ENCODE measurements around the gene SORBS2. TPM values are rescaled to one million over a fixed set of nuclear protein-coding genes. Genes with fewer than 3 reads are reported as not detected.

The SORBS2 gene
- total RNA-seq, 2 donors from 2014 or later, result 7.0 to 13.8 TPM

DNA sequence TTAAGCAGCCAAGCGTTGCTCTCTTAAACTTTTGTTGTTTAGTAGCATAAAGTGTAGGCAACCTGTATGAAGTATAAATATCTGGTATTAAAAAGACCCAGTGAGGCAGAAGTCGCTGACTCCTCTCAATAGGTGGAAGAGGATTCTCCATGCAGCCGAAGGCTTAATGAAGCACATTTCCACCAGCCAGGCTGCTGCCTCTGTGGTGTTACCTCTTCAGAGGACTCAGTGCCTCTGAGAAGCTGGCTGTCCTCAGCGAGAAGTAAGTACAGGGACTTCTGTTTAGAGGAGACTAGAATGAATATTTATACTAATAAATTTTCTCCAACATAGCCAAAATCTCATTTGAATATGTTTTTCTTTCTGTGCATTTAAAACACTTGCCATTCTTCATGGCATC lies 6.0 kb downstream of the SORBS2 start:
- Mint-ChIP-seq H3K9me3 (no peaks in the 10 kb centered on the region), H3K4me3 (peak overlapping the region; percentile 0), H3K4me1 (peaks cover 35% of the 10 kb centered on the region), H3K27ac (no peak overlapping the region), H3K36me3 (ENCODE audit: low read depth) (no peaks in the 10 kb centered on the region), H3K27me3 (ENCODE audit: insufficient read depth) (peaks cover under 1% of the 10 kb centered on the region)
- Histone ChIP-seq H3K4me1 (ENCODE audit: control insufficient read depth, insufficient read depth, low read length) (peaks cover 11% of the 10 kb centered on the region), H3K9ac (ENCODE audit: extremely low read depth, low read length, poor library complexity, severe bottlenecking) (no peak overlapping the region), H3K9me3 (ENCODE audit: control insufficient read depth, low read length) (no peaks in the 10 kb centered on the region), H3K27ac (ENCODE audit: low read depth, low read length) (no peak overlapping the region), H3K27me3 (ENCODE audit: control insufficient read depth, insufficient read depth, low read length, poor library complexity, severe bottlenecking) (no peaks in the 10 kb centered on the region), H3K36me3 (ENCODE audit: control insufficient read depth, insufficient read depth, low read length) (no peaks in the 10 kb centered on the region), H3K4me3 (ENCODE audit: low read length) (peak overlapping the region; percentile 42)
- TF ChIP-seq, protein P1, sequence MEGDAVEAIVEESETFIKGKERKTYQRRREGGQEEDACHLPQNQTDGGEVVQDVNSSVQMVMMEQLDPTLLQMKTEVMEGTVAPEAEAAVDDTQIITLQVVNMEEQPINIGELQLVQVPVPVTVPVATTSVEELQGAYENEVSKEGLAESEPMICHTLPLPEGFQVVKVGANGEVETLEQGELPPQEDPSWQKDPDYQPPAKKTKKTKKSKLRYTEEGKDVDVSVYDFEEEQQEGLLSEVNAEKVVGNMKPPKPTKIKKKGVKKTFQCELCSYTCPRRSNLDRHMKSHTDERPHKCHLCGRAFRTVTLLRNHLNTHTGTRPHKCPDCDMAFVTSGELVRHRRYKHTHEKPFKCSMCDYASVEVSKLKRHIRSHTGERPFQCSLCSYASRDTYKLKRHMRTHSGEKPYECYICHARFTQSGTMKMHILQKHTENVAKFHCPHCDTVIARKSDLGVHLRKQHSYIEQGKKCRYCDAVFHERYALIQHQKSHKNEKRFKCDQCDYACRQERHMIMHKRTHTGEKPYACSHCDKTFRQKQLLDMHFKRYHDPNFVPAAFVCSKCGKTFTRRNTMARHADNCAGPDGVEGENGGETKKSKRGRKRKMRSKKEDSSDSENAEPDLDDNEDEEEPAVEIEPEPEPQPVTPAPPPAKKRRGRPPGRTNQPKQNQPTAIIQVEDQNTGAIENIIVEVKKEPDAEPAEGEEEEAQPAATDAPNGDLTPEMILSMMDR (conservative IDR thresholded peaks at IDR 0.05), result no peak
- 78% methylated on average over 3 of the region's 4 CpGs for WGBS, 2 experiments (ENCODE audit: insufficient coverage in 1 of 2, insufficient read length in 1 of 2)
- no peak for DNase-seq

- Histone ChIP-seq H3K4me1 (ENCODE audit: control insufficient read depth, insufficient read depth, low read length) (peaks cover 10% of the 10 kb centered on the region), H3K36me3 (ENCODE audit: control insufficient read depth, insufficient read depth, low read length) (no peaks in the 10 kb centered on the region), H3K4me3 (ENCODE audit: low read length) (peak overlapping the region; percentile 42), H3K9ac (ENCODE audit: extremely low read depth, low read length, poor library complexity, severe bottlenecking) (no peak overlapping the region), H3K27ac (ENCODE audit: low read depth, low read length) (no peak overlapping the region), H3K9me3 (ENCODE audit: control insufficient read depth, low read length) (no peaks in the 10 kb centered on the region), H3K27me3 (ENCODE audit: control insufficient read depth, insufficient read depth, low read length, poor library complexity, severe bottlenecking) (no peaks in the 10 kb centered on the region)
- no peak overlapping the region for H3K27ac Mint-ChIP-seq
- no peaks in the 10 kb centered on the region for H3K36me3 Mint-ChIP-seq (ENCODE audit: low read depth)
- H3K9me3 Mint-ChIP-seq, result no peaks in the 10 kb centered on the region
- WGBS, 2 experiments (ENCODE audit: insufficient coverage in 1 of 2, insufficient read length in 1 of 2), result 79 to 82% methylated on average over 6 to 9 of the region's 9 CpGs
- DNase-seq, result no peak
- TF ChIP-seq, protein P1 (conservative IDR thresholded peaks at IDR 0.05), result no peak
- peak overlapping the region; percentile 0 for H3K4me3 Mint-ChIP-seq
- H3K27me3 Mint-ChIP-seq (ENCODE audit: insufficient read depth), result peaks cover 3% of the 10 kb centered on the region
- peaks cover 29% of the 10 kb centered on the region for H3K4me1 Mint-ChIP-seq
These were observed 6.7 kb downstream of the SORBS2 start for GRCh38 chr4:185805262-185805802.

GRCh38 chr4:185803022-185803421 lies 9.0 kb downstream of the SORBS2 start:
- Histone ChIP-seq H3K27me3 (ENCODE audit: control insufficient read depth, insufficient read depth, low read length, poor library complexity, severe bottlenecking) (no peaks in the 10 kb centered on the region), H3K4me3 (ENCODE audit: low read length) (no peak overlapping the region), H3K9me3 (ENCODE audit: control insufficient read depth, low read length) (no peaks in the 10 kb centered on the region), H3K4me1 (ENCODE audit: control insufficient read depth, insufficient read depth, low read length) (peaks cover 4% of the 10 kb centered on the region), H3K27ac (ENCODE audit: low read depth, low read length) (no peak overlapping the region), H3K36me3 (ENCODE audit: control insufficient read depth, insufficient read depth, low read length) (no peaks in the 10 kb centered on the region), H3K9ac (ENCODE audit: extremely low read depth, low read length, poor library complexity, severe bottlenecking) (no peak overlapping the region)
- H3K4me3 Mint-ChIP-seq, result no peak overlapping the region
- no peaks in the 10 kb centered on the region for H3K9me3 Mint-ChIP-seq
- H3K27ac Mint-ChIP-seq, result no peak overlapping the region
- peaks cover 3% of the 10 kb centered on the region for H3K27me3 Mint-ChIP-seq (ENCODE audit: insufficient read depth)
- H3K36me3 Mint-ChIP-seq (ENCODE audit: low read depth), result no peaks in the 10 kb centered on the region
- TF ChIP-seq, protein P1 (conservative IDR thresholded peaks at IDR 0.05), result no peak
- peaks cover 21% of the 10 kb centered on the region for H3K4me1 Mint-ChIP-seq
- DNase-seq, result no peak
- WGBS, 2 experiments (ENCODE audit: insufficient coverage in 1 of 2, insufficient read length in 1 of 2), result 97 to 100% methylated on average over 1 to 4 of the region's 4 CpGs

Measured in endodermal cell (in vitro differentiated cells).